ENCODE measurements around the gene MYO5A.

The MYO5A gene

DNA sequence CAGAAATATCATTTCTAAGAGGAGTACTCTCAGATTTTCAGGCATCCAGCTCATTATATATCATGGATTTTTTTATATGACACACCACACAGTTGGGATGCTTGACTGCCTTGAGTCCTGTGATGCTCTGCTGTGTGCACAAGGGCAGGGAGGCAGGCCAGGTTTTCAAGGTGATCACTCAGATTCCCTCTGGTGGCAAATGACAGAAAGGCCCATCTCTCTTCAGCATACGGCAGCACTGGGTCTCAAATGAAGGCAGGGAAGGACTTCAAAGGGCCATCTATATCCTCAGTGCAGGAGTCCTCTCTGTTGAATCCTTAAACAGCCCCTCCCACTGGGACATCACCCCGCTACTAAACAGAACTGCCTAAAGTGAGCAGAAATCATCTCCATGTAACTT is 178.3 kb downstream of the MYO5A start:
- Mint-ChIP-seq H3K27me3 (no peaks in the 10 kb centered on the region), H3K27ac (no peak overlapping the region), H3K9me3 (no peaks in the 10 kb centered on the region), H3K4me1 (ENCODE audit: low read depth) (peaks cover 4% of the 10 kb centered on the region), H3K4me3 (no peak overlapping the region), H3K36me3 (ENCODE audit: low read depth) (peaks cover 52% of the 10 kb centered on the region)
- no peak for DNase-seq

DNA sequence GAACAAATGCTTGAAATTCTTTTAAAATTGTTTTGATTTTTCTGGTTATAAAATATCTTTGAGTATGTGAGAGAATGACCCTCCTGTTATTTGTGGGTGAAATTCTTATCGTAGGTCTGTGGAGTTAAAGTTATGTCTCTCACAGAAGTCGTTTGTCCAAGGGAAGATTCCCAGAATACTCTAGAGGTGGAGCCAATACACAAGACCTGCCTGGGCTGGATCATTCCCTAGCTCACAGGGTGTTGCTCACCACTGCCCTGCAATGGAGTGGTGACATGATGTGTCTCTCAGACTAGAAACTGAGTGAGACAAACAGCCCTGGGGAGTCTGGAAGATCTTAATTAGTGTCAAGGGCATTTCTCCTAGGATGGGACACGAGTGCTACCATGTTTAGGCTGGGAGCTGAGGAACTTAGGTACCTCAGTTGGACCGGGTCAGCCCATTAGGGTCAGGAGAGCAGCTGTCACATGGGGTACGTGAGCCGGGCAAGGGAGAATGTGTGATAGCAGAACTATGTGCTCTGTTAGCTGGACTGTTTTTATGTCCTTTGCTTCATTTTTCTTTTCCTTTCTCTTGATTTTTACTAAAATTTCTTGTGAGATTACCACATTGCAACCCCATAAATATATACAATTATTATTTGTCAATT is 179.5 kb downstream of the MYO5A start:
- Mint-ChIP-seq H3K4me3 (no peak overlapping the region), H3K27ac (no peak overlapping the region), H3K9me3 (no peaks in the 10 kb centered on the region), H3K4me1 (ENCODE audit: low read depth) (peaks cover 6% of the 10 kb centered on the region), H3K36me3 (ENCODE audit: low read depth) (peaks cover 54% of the 10 kb centered on the region), H3K27me3 (no peaks in the 10 kb centered on the region)
- DNase-seq, result no peak

DNA sequence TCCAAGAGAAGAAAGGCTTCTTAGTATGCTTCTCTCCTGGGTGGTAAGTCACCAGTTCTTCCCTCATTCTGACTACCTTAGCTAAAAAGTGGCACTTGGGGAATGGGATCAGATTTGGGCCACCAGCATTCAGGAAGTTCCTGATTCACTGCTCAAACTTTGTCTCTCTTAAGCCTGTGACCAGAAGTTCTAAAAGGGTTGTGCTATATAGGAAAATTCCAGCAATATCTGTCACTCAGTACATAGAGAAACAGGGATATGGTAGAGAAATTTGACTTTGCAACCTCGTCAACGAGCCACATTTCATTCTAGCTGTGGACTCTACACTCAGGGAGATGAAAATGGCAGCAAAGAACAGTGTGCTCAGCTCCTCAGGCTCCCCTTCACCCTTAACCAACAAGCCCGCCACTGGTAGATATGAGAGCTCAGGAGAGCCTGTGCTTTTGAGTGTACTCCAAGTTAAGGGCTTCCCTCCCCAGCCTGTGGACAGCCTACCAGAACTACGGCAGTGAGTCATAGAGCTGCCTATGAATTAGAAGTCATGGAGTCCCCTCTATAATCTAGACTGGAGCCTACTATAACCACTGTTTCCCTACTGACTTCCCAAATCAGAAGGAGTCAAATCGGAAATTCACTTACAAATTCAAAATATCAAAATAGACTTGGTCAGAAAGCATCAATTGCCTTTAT is 180.5 kb downstream of the MYO5A start:
- DNase-seq, result no peak
- H3K36me3 Mint-ChIP-seq (ENCODE audit: low read depth), result peaks cover 50% of the 10 kb centered on the region

DNA sequence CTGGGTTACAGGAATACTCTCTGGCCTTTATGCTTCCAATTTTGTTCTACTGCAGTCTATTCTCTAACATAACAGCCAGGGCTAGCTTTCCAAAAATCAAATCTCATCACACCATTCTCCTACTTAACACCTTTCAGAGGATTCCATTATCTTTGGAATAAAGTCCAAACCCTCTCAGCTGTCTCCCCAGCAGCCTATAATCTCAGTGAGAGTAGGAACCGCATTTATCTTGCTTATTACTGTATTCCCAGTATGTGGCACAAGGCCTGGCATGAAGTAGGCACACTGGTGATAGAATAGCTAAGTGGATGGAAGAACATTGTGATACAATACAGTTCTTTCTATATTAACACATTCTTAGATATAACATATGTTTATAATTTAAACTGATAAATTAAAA is 184.1 kb downstream of the MYO5A start:
- no peak for DNase-seq
- Mint-ChIP-seq H3K27me3 (no peaks in the 10 kb centered on the region), H3K27ac (no peak overlapping the region), H3K4me1 (ENCODE audit: low read depth) (peaks cover 6% of the 10 kb centered on the region), H3K4me3 (no peak overlapping the region), H3K9me3 (no peaks in the 10 kb centered on the region), H3K36me3 (ENCODE audit: low read depth) (peaks cover 31% of the 10 kb centered on the region)

More for the DNA sequence above, 180.5 kb downstream of the MYO5A start:
- Mint-ChIP-seq H3K4me1 (ENCODE audit: low read depth) (peaks cover 6% of the 10 kb centered on the region), H3K27ac (peak overlapping the region; percentile 17), H3K4me3 (no peak overlapping the region), H3K9me3 (no peaks in the 10 kb centered on the region), H3K27me3 (no peaks in the 10 kb centered on the region)

DNA sequence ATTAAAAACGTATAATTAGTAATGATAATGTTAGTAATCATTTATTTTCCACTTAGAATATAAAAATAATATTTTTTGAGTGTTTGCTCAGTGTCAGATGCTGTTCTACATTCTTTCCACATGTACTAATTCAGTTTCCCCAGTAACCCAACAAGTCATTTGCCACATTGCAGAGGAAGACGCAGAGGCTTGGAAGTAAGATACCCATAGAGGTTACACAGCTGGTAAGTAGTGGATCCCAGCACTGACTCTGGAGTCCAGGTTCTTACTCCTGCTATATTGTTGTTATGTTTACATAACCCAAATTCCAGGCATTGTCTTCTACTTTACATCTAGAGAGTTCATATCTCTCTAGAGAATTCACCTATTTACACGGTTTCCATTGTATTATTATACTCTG is 184.8 kb downstream of the MYO5A start:
- no peaks in the 10 kb centered on the region for H3K27me3 Mint-ChIP-seq
- peaks cover 6% of the 10 kb centered on the region for H3K4me1 Mint-ChIP-seq (ENCODE audit: low read depth)
- H3K9me3 Mint-ChIP-seq, result no peaks in the 10 kb centered on the region
- no peak overlapping the region for H3K27ac Mint-ChIP-seq
- no peak overlapping the region for H3K4me3 Mint-ChIP-seq
- no peak for DNase-seq
- H3K36me3 Mint-ChIP-seq (ENCODE audit: low read depth), result peaks cover 27% of the 10 kb centered on the region

DNA sequence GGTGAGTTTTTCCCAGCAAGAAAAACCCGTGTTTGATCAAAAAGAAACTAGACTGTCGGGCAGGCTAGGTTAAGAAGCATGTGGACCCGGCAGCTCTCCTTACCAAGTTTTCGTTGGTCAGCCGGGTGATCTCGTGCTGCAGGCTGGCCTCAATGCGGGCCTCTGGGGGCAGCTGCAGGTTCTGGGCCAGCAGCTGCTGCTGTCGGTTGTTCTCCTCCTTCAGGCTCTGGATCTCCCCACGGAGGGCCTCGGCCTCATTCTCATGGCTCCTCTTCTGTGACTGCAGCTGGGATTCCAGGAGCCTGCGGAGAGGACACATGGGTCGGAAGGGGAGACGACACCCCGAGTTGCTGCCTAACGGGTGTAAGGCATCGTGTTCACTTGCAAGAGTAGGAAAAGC is 188.6 kb downstream of the MYO5A start:
- Mint-ChIP-seq H3K9me3 (no peaks in the 10 kb centered on the region), H3K4me1 (ENCODE audit: low read depth) (peaks cover 7% of the 10 kb centered on the region), H3K27me3 (no peaks in the 10 kb centered on the region), H3K27ac (peak overlapping the region; percentile 55), H3K36me3 (ENCODE audit: low read depth) (peaks cover 32% of the 10 kb centered on the region), H3K4me3 (no peak overlapping the region)
- DNase-seq, result no peak

DNA sequence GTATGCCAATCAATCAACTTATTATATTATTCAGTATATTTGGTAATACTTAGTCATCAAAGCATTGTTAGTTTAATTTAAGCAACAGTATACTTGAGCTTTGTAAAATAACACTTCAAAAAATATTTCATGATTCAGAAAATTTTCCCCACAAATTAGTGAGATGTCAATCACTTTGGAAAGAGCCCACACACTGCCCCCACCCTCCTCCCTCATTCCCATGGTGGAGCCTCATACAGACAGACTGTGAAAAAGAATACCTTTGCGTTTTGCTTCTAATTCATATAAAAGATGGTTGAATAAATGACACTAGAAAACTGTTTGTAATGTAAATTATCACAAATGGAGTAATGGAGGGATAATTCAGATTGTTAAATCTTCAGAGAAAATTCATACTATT is 189.8 kb downstream of the MYO5A start:
- H3K27ac Mint-ChIP-seq, result no peak overlapping the region
- no peak for DNase-seq
- H3K9me3 Mint-ChIP-seq, result no peaks in the 10 kb centered on the region
- no peaks in the 10 kb centered on the region for H3K27me3 Mint-ChIP-seq
- H3K4me3 Mint-ChIP-seq, result no peak overlapping the region
- peaks cover 38% of the 10 kb centered on the region for H3K36me3 Mint-ChIP-seq (ENCODE audit: low read depth)
- peaks cover 5% of the 10 kb centered on the region for H3K4me1 Mint-ChIP-seq (ENCODE audit: low read depth)

DNA sequence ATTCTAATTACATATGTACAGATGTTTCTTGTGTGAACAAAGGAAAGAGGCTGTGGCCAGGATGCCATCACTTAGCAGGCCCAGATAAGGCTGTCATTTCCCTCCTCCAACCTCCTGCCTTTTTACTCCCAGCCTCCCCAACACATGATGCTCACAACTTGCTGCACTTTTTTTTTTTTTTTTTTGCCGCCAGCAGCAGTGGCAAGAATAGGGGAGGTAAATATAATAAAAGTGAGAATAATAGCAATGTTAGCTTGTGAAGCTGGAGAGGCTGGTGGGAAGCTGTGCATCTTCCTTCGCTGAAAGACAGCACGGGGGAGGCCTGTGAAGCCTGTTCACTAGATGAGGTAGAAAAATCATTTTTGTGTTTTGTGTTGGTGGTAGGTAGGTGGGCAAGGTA is 190.6 kb downstream of the MYO5A start:
- Mint-ChIP-seq H3K27me3 (no peaks in the 10 kb centered on the region), H3K4me1 (ENCODE audit: low read depth) (peaks cover 5% of the 10 kb centered on the region), H3K9me3 (no peaks in the 10 kb centered on the region), H3K36me3 (ENCODE audit: low read depth) (peaks cover 35% of the 10 kb centered on the region), H3K27ac (peak overlapping the region; percentile 66), H3K4me3 (no peak overlapping the region)
- no peak for DNase-seq

DNA sequence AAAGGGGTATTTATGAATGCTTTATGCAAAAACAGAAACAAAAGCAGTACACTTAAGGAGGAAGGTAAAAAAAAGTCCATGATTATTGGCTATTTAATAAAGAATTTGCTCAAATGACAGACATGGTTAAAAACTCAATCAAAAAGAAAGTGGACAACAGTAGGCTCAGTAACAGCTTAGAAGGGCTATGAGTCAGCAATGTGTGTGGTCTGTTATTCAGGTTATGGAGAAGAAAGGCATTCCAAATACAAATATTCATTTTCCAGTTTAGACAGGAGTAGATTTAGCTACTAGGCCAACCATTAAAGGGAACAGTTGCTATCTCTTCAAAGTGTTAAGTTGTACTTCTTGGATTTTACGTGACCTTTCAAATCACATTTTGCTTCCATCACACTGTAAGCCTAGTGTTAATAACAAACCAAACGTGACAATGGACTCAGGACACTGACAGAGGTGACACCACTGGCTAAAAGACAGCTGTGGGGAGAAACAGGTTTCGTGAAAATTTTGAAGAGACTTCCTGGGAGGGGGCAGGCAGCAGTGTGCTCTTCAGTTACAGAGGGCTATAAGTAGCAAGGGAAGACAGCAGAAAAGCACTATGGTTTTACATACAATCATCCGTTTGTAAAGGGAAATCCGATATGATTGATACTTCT is 191.4 kb downstream of the MYO5A start:
- no peak for DNase-seq
- Mint-ChIP-seq H3K36me3 (ENCODE audit: low read depth) (peaks cover 32% of the 10 kb centered on the region), H3K27ac (peak overlapping the region; percentile 65), H3K4me1 (ENCODE audit: low read depth) (peaks cover 9% of the 10 kb centered on the region), H3K4me3 (no peak overlapping the region), H3K9me3 (no peaks in the 10 kb centered on the region), H3K27me3 (no peaks in the 10 kb centered on the region)

DNA sequence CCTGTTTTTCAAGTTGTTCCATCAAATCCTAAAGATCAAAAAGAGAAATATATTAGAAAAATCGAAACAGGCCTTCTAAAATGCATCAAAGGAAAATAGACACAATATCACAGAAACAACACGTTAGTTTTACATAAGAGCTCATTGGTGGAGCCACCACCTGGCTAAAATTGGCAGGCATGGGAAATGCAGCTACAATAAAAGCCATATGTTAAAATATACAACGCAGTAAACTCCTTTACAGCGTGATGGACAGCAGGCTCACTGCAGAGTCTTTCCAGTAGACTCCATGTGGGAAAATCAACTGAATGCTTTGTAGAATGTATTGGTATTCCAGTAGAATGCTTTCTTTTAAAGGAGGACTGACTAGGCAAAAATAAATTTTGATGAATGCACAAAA is 192.2 kb downstream of the MYO5A start:
- H3K36me3 Mint-ChIP-seq (ENCODE audit: low read depth), result peaks cover 32% of the 10 kb centered on the region
- no peak overlapping the region for H3K4me3 Mint-ChIP-seq
- H3K27ac Mint-ChIP-seq, result peak overlapping the region; percentile 15
- no peak for DNase-seq
- peaks cover 15% of the 10 kb centered on the region for H3K4me1 Mint-ChIP-seq (ENCODE audit: low read depth)
- no peaks in the 10 kb centered on the region for H3K27me3 Mint-ChIP-seq
- H3K9me3 Mint-ChIP-seq, result no peaks in the 10 kb centered on the region

DNA sequence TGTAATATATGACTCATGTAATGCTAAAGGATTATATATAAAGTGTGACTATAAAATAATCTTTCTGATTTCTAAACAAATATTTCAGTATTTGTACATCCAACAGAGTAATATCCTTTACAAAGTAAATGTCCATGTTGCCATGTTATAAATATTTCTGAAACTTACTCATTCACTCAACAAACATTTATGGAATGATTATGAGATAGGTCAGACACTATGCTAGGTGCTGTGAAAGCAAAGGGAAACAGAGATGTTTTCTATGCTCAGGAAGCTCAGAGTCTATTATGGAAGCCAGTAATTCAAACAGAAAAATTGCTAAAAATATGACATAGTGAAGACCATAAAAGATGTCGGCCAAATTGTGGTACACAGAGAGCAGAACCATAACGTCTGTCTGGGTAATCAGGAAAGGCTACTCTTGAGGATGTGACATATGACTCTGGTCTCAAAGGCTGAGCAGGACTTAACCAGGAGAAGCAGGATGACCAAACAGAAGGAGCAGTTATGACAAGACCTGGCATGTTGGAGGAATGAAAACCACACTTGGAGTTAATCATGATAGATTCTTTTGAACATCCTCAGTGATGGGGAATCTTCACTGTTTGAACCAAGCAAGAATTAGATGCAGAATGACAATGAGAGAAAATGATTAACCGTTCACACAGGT is 194.1 kb downstream of the MYO5A start:
- Mint-ChIP-seq H3K36me3 (ENCODE audit: low read depth) (peaks cover 31% of the 10 kb centered on the region), H3K27ac (peak overlapping the region; percentile 15)
- DNase-seq, result no peak

DNA sequence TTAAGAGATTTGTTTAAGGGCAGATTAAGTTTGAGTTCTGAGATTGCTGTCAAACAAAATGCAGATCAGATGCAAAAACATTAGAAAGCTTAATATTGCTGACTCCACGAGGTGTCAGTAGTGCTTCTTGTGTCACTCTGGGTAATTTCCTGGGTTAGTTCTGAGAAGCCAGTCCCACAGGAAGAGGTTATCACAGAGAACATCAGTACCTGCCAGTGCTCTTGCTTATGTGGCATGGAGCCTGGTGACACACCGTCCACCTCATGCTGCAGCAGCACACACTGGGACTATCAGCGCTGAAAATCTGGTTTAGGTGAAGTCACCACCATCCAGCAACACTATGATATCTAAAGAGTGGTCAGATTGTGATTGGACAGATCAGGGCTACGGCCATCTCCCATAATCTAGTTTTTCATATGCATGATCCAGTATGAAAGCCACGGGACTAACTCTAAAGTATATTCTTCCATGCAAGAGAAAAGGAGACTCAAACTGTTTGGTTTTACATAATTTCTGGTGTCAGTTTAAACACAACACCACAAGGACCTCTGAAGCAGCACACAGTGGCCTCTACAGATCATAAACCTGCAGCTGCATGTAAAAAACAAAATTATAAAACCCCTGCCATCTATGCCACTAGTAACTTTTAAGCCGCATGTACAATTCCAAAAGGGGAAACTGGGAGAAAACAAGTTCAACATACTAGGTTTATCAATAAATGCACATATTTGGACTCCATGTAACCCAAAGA is 197.0 kb downstream of the MYO5A start:
- Mint-ChIP-seq H3K9me3 (no peaks in the 10 kb centered on the region), H3K4me1 (ENCODE audit: low read depth) (peaks cover 20% of the 10 kb centered on the region), H3K36me3 (ENCODE audit: low read depth) (peaks cover 49% of the 10 kb centered on the region), H3K27ac (peak overlapping the region; percentile 72), H3K27me3 (no peaks in the 10 kb centered on the region), H3K4me3 (no peak overlapping the region)
- peak; percentile 57 for DNase-seq

More for the DNA sequence above, 194.1 kb downstream of the MYO5A start:
- Mint-ChIP-seq H3K27me3 (no peaks in the 10 kb centered on the region), H3K9me3 (no peaks in the 10 kb centered on the region), H3K4me1 (ENCODE audit: low read depth) (peaks cover 25% of the 10 kb centered on the region), H3K4me3 (no peak overlapping the region)

DNA sequence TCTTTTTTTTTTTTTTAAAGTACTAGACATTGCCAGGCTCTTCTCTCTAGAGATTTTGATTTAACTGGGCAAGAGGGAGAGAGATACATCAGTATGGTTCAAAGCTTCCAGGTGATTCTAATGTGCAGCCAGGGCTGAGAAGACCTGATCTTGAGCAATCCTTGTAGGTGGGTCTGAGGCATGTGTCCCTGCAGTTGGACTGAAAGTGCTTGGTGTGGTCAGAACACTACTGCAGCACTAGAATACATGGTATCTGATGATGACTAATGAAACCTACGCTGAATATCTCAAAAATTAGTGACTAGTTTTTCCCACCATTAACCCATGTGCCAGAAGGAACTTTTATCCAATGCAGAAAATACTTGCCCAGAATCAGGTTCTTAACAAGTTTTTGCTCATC is 198.7 kb downstream of the MYO5A start:
- Mint-ChIP-seq H3K9me3 (no peaks in the 10 kb centered on the region), H3K4me3 (no peak overlapping the region), H3K27ac (peak overlapping the region; percentile 24), H3K36me3 (ENCODE audit: low read depth) (peaks cover 48% of the 10 kb centered on the region), H3K27me3 (no peaks in the 10 kb centered on the region), H3K4me1 (ENCODE audit: low read depth) (peaks cover 20% of the 10 kb centered on the region)
- no peak for DNase-seq

DNA sequence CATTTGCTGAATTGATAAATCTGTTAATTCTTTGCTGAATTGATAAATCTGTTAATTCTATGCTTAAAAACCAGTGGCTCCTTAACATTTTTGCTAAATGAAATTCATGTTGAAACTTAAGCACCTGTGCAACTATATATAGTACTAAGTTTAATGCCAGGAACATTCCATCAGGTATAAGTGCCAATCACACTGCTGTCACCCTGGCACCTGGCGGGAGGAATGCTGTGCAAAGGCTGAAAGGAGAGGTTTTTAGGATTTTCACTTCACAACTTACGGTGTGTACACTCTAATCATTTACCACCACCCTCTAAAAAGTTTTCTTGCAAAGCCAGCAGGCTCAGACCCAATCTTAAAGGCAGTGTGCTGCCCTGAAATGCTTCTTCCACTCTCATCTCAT is 199.5 kb downstream of the MYO5A start:
- H3K4me3 Mint-ChIP-seq, result no peak overlapping the region
- no peak for DNase-seq
- no peak overlapping the region for H3K27ac Mint-ChIP-seq
- H3K36me3 Mint-ChIP-seq (ENCODE audit: low read depth), result peaks cover 45% of the 10 kb centered on the region
- H3K9me3 Mint-ChIP-seq, result no peaks in the 10 kb centered on the region
- no peaks in the 10 kb centered on the region for H3K27me3 Mint-ChIP-seq
- H3K4me1 Mint-ChIP-seq (ENCODE audit: low read depth), result peaks cover 20% of the 10 kb centered on the region
